K562 (cell line): Measurements from ENCODE around the gene TNFSF9. TPM values are rescaled to one million over a fixed set of nuclear protein-coding genes. Genes with fewer than 3 reads are reported as not detected.

Source experiments
- ARID2 ChIP-seq: fragments of 450-650 bp; IDR thresholded peaks from 2 replicates; pipeline ENCODE4 v1.6.1; 2017; ENCODE audit warnings: antibody characterized with exemption, mild to moderate bottlenecking
- C11orf30 ChIP-seq: fragments of 450-650 bp; IDR thresholded peaks from 2 replicates; pipeline ENCODE4 v1.6.1; 2016; ENCODE audit warnings: low read depth, mild to moderate bottlenecking
- DDX20 ChIP-seq: fragments of 450-650 bp; IDR thresholded peaks from 2 replicates; pipeline ENCODE4 v1.6.1; 2016; ENCODE audit warnings: missing genetic modification characterization, low read depth, mild to moderate bottlenecking, missing compliant biosample characterization, moderate library complexity
- ELF2 ChIP-seq: fragments of 250-450 bp; sonication (Bioruptor Pico); IDR thresholded peaks from 2 replicates; pipeline ENCODE4 v1.5.0; 2021; ENCODE audit warnings: mild to moderate bottlenecking
- HLTF ChIP-seq: fragments of 450-650 bp; IDR thresholded peaks from 2 replicates; pipeline ENCODE4 v1.6.1; 2016
- HMGN3 ChIP-seq: IDR thresholded peaks from 2 replicates; pipeline ENCODE4 v1.6.1; 2011; ENCODE audit warnings: borderline replicate concordance, low read depth, mild to moderate bottlenecking, mixed read lengths, low read length; ENCODE audit not compliant: insufficient read length; ENCODE audit errors: extremely low read depth
- IFI16 ChIP-seq: fragments of 250-450 bp; sonication (Bioruptor Pico); IDR thresholded peaks from 2 replicates; pipeline ENCODE4 v2.1.2; 2022; ENCODE audit warnings: mild to moderate bottlenecking, inconsistent platforms
- KDM2B ChIP-seq: fragments of 250-450 bp; sonication (Bioruptor Pico); IDR thresholded peaks from 2 replicates; pipeline ENCODE4 v1.8.0; 2021; ENCODE audit warnings: mild to moderate bottlenecking, moderate library complexity
- MNT ChIP-seq, 2 experiments: fragments of 450-650 bp; conservative IDR thresholded peaks; 2 replicates each; pipeline ENCODE4 v1.6.1; 2017; ENCODE audit warnings: mild to moderate bottlenecking in 2 of 2, moderate library complexity in 2 of 2
- PRPF4 ChIP-seq: fragments of 200-400 bp; formaldehyde crosslinking; IDR thresholded peaks from one replicate; pipeline ENCODE4 v1.6.1; 2017; ENCODE audit warnings: low read length, low read depth, mild to moderate bottlenecking; ENCODE audit not compliant: insufficient read depth, poor library complexity, severe bottlenecking
- SMAD3 ChIP-seq: fragments of 450-650 bp; formaldehyde crosslinking; conservative IDR thresholded peaks from 2 replicates; pipeline ENCODE4 v1.4.0; 2020; ENCODE audit warnings: mild to moderate bottlenecking
- TCFL5 ChIP-seq: fragments of 250-450 bp; sonication (Bioruptor Pico); conservative IDR thresholded peaks from 2 replicates; pipeline ENCODE4 v1.6.1; 2021; ENCODE audit warnings: mild to moderate bottlenecking, moderate library complexity, matching md5 sums
- ZFPM2 ChIP-seq: fragments of 250-450 bp; sonication (Bioruptor Pico); IDR thresholded peaks from 2 replicates; pipeline ENCODE4 v1.5.1; 2022; ENCODE audit warnings: mild to moderate bottlenecking
- ZNF384 ChIP-seq: IDR thresholded peaks from 2 replicates; pipeline ENCODE4 v1.6.1; 2012; ENCODE audit warnings: low read depth, low read length, improper control_type of control experiment
- ZNF584 ChIP-seq: fragments of 200-800 bp; sonication (Bioruptor generic); IDR thresholded peaks from 2 replicates; pipeline ENCODE4 v1.6.1; 2016; ENCODE audit warnings: low read depth, mild to moderate bottlenecking, missing genetic modification characterization, missing compliant biosample characterization
- ZNF778 ChIP-seq: fragments of 450-650 bp; formaldehyde crosslinking; IDR thresholded peaks from 2 replicates; pipeline ENCODE4 v1.4.0; 2020; ENCODE audit warnings: mild to moderate bottlenecking, moderate library complexity
- ZSCAN29 ChIP-seq: fragments of 450-650 bp; IDR thresholded peaks from 2 replicates; pipeline ENCODE4 v1.6.1; 2017
- polyA plus RNA-seq, 8 experiments: library from polyadenylated mRNA; depleted of rRNA in 4 of 8; stranded (reverse) in 5 of 8; unstranded in 3 of 8; fragments of >200 nt; fragmentation: Nextera tagmentation in 2 of 8; fragmentation: Illumina TruSeq in 1 of 8; extraction: Ambion mirVana in 2 of 8; extraction: Trizol in 1 of 8; gene quantifications; 2 replicates each; pipeline versions ENCODE4 v1.2.1 to v1.2.3, GENCODE V29; 2011 to 2014; ENCODE audit warnings: inconsistent platforms in 1 of 8, missing spikeins in 1 of 8
- total RNA-seq, 7 experiments: library from RNA; depleted of rRNA in 6 of 7; stranded (reverse); fragments of >200 nt in 6 of 7; fragmentation: Illumina TruSeq in 2 of 7; extraction: Trizol in 2 of 7; gene quantifications; 2 replicates each; pipeline versions ENCODE4 v1.2.1 to v1.2.3, GENCODE V29; 2011 to 2021; ENCODE audit warnings: low replicate concordance in 1 of 7
- TF ChIP-seq, protein P1 (sequence below), 2 experiments: fragments of 450-650 bp in 1 of 2; IDR thresholded peaks; 2 replicates each; pipeline ENCODE4 v1.6.1; 2011 to 2017; ENCODE audit warnings: low read depth in 2 of 2, antibody characterized with exemption in 1 of 2, borderline replicate concordance in 1 of 2, low read length in 1 of 2, mild to moderate bottlenecking in 1 of 2, mixed read lengths in 1 of 2; ENCODE audit not compliant: control insufficient read depth in 1 of 2
- TF ChIP-seq, protein P2 (sequence below): fragments of 250-450 bp; sonication (Bioruptor Pico); IDR thresholded peaks from 2 replicates; pipeline ENCODE4 v1.8.0; 2021; ENCODE audit warnings: borderline replicate concordance, mild to moderate bottlenecking, moderate library complexity; ENCODE audit not compliant: poor library complexity, severe bottlenecking
- TF ChIP-seq, protein P3 (sequence below), 2 experiments: IDR thresholded peaks; 2 replicates each; pipeline ENCODE4 v1.6.1; 2012; ENCODE audit warnings: improper control_type of control experiment in 2 of 2, low read depth in 2 of 2, low read length in 2 of 2, borderline replicate concordance in 1 of 2

Gene TNFSF9
- total and polyA plus RNA-seq, 9 of the 15 experiments (the other 6 are each of a cell fraction or from before 2014, with no cell fraction given): 1.4 to 17.9 (median 6.5) TPM

DNA sequence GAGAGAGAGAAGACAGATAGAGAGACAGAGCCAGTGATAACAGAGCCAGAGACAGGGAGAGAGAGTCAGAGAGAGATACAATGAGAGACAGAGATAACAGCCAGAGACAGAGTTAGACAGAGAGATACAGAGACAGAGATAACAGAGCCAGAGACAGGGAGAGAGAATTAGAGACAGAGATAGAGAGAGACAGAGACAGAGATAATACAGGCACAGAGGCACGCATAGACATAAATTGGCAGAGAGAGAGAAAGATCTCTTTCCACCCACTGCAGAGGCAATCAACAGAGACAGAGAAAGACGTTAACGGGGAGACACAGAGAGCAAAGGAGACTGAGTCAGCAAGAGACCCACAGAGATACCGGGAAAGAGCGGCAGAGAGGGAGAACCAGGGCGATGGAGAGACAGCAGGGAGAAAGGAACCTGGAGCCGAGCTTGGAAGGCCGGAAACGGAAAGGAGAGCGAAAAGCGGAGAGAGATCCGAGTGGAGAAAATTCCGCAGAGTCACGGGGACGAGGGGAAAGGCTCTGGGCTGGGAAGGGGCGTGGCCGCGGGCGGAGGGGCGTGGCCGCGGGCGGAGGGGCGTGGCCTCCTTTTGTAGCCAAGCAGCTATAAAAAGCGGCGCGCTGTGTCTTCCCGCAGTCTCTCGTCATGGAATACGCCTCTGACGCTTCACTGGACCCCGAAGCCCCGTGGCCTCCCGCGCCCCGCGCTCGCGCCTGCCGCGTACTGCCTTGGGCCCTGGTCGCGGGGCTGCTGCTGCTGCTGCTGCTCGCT is at the start of gene TNFSF9 (continued):
- TF ChIP-seq ZNF778 (CRISPR knock-in tag): no peak
- TF ChIP-seq, protein P1, sequence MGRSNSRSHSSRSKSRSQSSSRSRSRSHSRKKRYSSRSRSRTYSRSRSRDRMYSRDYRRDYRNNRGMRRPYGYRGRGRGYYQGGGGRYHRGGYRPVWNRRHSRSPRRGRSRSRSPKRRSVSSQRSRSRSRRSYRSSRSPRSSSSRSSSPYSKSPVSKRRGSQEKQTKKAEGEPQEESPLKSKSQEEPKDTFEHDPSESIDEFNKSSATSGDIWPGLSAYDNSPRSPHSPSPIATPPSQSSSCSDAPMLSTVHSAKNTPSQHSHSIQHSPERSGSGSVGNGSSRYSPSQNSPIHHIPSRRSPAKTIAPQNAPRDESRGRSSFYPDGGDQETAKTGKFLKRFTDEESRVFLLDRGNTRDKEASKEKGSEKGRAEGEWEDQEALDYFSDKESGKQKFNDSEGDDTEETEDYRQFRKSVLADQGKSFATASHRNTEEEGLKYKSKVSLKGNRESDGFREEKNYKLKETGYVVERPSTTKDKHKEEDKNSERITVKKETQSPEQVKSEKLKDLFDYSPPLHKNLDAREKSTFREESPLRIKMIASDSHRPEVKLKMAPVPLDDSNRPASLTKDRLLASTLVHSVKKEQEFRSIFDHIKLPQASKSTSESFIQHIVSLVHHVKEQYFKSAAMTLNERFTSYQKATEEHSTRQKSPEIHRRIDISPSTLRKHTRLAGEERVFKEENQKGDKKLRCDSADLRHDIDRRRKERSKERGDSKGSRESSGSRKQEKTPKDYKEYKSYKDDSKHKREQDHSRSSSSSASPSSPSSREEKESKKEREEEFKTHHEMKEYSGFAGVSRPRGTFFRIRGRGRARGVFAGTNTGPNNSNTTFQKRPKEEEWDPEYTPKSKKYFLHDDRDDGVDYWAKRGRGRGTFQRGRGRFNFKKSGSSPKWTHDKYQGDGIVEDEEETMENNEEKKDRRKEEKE (IDR thresholded peaks at IDR 0.05; ENCODE audit: borderline replicate concordance in 1 of 2, control insufficient read depth in 1 of 2, low read depth in 2 of 2, low read length in 1 of 2): 0 out of 4 replicates have a peak, but pooled peaks of 1 of the 2 experiments have one; percentile 24
- peak; percentile 85 for TF ChIP-seq HMGN3
- no peak for TF ChIP-seq ELF2 (CRISPR knock-in tag)
- peak; percentile 96 for TF ChIP-seq C11orf30
- no peak for TF ChIP-seq DDX20 (tag)
- peak in 1 of 2 experiments; percentile 51; a peak in 2 of 4 replicates for TF ChIP-seq MNT (conservative IDR thresholded peaks at IDR 0.05)
- TF ChIP-seq KDM2B: 0 out of 2 replicates have a peak, but pooled peaks have one; percentile 73
- peak; percentile 93 for TF ChIP-seq ZSCAN29
- TF ChIP-seq ZFPM2 (CRISPR knock-in tag): no peak
- TF ChIP-seq, protein P2, sequence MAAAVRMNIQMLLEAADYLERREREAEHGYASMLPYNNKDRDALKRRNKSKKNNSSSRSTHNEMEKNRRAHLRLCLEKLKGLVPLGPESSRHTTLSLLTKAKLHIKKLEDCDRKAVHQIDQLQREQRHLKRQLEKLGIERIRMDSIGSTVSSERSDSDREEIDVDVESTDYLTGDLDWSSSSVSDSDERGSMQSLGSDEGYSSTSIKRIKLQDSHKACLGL (CRISPR knock-in tag): no peak
- TF ChIP-seq TCFL5: no peak
- TF ChIP-seq ZNF384: no peak
- TF ChIP-seq HLTF: peak; percentile 97
- TF ChIP-seq SMAD3 (CRISPR knock-in tag): no peak
- peak; percentile 89 for TF ChIP-seq PRPF4
- TF ChIP-seq ARID2: peak; percentile 62; the same call in 1 of the 2 replicates
- no peak for TF ChIP-seq ZNF584 (CRISPR knock-in tag)
- TF ChIP-seq, protein P3, sequence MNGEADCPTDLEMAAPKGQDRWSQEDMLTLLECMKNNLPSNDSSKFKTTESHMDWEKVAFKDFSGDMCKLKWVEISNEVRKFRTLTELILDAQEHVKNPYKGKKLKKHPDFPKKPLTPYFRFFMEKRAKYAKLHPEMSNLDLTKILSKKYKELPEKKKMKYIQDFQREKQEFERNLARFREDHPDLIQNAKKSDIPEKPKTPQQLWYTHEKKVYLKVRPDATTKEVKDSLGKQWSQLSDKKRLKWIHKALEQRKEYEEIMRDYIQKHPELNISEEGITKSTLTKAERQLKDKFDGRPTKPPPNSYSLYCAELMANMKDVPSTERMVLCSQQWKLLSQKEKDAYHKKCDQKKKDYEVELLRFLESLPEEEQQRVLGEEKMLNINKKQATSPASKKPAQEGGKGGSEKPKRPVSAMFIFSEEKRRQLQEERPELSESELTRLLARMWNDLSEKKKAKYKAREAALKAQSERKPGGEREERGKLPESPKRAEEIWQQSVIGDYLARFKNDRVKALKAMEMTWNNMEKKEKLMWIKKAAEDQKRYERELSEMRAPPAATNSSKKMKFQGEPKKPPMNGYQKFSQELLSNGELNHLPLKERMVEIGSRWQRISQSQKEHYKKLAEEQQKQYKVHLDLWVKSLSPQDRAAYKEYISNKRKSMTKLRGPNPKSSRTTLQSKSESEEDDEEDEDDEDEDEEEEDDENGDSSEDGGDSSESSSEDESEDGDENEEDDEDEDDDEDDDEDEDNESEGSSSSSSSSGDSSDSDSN (IDR thresholded peaks at IDR 0.05; ENCODE audit: borderline replicate concordance in 1 of 2, low read depth in 2 of 2, low read length in 2 of 2): peak; percentile 68 to 97; a peak in 3 of 4 replicates
- no peak for TF ChIP-seq IFI16 (CRISPR knock-in tag)
